Dendritic cell treated with granulocyte-macrophage colony-stimulating factor and Interleukin-4, amounts not matched to agents 40 ng/mL and 50 ng/mL, for 4 days (primary cell): ENCODE measurements around the gene WSCD2.

Experiments
- H3K27ac Mint-ChIP-seq: one replicate; pipeline ENCODE4 v1.8.0; 2022; ENCODE audit warnings: mild to moderate bottlenecking, mixed read lengths
- H3K27me3 Mint-ChIP-seq: one replicate; pipeline ENCODE4 v1.8.0; 2022; ENCODE audit warnings: mild to moderate bottlenecking, mixed read lengths
- H3K36me3 Mint-ChIP-seq: one replicate; pipeline ENCODE4 v1.8.0; 2022; ENCODE audit warnings: low read depth, mixed read lengths
- H3K4me1 Mint-ChIP-seq: one replicate; pipeline ENCODE4 v1.8.0; 2022; ENCODE audit warnings: low read depth, mixed read lengths
- H3K4me3 Mint-ChIP-seq: one replicate; pipeline ENCODE4 v1.8.0; 2022; ENCODE audit warnings: mild to moderate bottlenecking, moderate library complexity, mixed read lengths
- H3K9me3 Mint-ChIP-seq: one replicate; pipeline ENCODE4 v1.8.0; 2022; ENCODE audit warnings: mixed read lengths
- intact Hi-C: fragments of 100-400 bp; cut with micrococcal nuclease; formaldehyde crosslinking; loops from one replicate; pipeline ENCODE4 v1.15.0; 2022

Gene WSCD2

GRCh38 chr12:108282676-108283075 is 153.6 kb downstream of the WSCD2 start:
- peaks cover 10% of the 10 kb centered on the region for H3K36me3 Mint-ChIP-seq
- H3K4me1 Mint-ChIP-seq = peaks cover 50% of the 10 kb centered on the region

DNA sequence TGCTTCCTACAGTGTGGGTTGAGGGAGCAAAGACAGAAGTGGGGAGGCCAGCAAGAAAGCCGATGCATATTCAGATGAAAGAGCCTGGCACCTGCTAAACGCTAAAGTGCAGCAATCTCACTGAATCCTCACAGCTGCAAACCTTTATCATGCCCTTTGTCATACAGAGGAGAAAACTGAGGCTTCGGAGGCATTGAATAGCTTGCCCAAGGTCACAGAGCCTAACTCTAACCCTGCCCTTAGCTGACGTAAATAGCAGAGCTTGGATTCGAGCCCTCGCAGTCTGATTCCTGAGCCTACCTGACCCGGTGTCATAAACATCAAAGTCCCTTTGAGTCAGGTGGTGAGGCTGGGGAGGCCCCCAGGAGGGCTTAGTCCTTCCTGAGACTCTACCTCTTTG is 155.1 kb downstream of the WSCD2 start:
- Mint-ChIP-seq H3K9me3 (no peaks in the 10 kb centered on the region), H3K27me3 (peaks cover 26% of the 10 kb centered on the region), H3K36me3 (peaks cover 25% of the 10 kb centered on the region), H3K4me1 (peaks cover 62% of the 10 kb centered on the region), H3K4me3 (no peak overlapping the region), H3K27ac (no peak overlapping the region)
- intact Hi-C loops = no loop called here

More at GRCh38 chr12:108282676-108283075, 153.6 kb downstream of the WSCD2 start:
- H3K9me3 Mint-ChIP-seq = no peaks in the 10 kb centered on the region
- H3K27ac Mint-ChIP-seq = no peak overlapping the region
- peaks cover 23% of the 10 kb centered on the region for H3K27me3 Mint-ChIP-seq
- intact Hi-C loops = no loop called here
- H3K4me3 Mint-ChIP-seq = no peak overlapping the region

DNA sequence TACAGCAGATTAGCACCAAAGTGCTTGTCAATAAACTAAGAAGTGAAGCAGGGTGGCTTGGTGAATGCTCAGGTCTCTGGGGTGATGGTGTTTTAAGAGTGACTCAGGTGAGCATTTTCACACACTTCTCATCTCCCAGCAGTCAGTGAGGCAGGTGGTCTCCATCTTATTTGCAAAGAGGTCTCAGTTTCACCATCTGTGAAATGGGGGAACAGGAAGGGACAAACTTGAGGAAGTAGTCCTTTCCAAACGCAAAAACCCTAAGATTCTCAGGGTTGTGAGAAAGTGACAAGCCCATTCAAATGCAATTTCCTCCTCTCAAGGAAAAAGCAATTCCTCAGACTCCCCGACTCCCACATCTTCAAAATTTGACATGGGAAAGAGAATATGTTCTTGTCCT is 155.9 kb downstream of the WSCD2 start:
- Mint-ChIP-seq H3K9me3 (no peaks in the 10 kb centered on the region), H3K4me3 (no peak overlapping the region), H3K27ac (no peak overlapping the region), H3K4me1 (peaks cover 71% of the 10 kb centered on the region), H3K36me3 (peaks cover 33% of the 10 kb centered on the region), H3K27me3 (peaks cover 23% of the 10 kb centered on the region)
- intact Hi-C loops = no loop called here

- Mint-ChIP-seq H3K4me3 (no peak overlapping the region), H3K9me3 (no peaks in the 10 kb centered on the region), H3K27me3 (peaks cover 22% of the 10 kb centered on the region), H3K27ac (peak overlapping the region; percentile 30), H3K36me3 (peaks cover 55% of the 10 kb centered on the region), H3K4me1 (peaks cover 76% of the 10 kb centered on the region)
- intact Hi-C loops = no loop called here
Measured at GRCh38 chr12:108287227-108287626, 158.1 kb downstream of the WSCD2 start.

DNA sequence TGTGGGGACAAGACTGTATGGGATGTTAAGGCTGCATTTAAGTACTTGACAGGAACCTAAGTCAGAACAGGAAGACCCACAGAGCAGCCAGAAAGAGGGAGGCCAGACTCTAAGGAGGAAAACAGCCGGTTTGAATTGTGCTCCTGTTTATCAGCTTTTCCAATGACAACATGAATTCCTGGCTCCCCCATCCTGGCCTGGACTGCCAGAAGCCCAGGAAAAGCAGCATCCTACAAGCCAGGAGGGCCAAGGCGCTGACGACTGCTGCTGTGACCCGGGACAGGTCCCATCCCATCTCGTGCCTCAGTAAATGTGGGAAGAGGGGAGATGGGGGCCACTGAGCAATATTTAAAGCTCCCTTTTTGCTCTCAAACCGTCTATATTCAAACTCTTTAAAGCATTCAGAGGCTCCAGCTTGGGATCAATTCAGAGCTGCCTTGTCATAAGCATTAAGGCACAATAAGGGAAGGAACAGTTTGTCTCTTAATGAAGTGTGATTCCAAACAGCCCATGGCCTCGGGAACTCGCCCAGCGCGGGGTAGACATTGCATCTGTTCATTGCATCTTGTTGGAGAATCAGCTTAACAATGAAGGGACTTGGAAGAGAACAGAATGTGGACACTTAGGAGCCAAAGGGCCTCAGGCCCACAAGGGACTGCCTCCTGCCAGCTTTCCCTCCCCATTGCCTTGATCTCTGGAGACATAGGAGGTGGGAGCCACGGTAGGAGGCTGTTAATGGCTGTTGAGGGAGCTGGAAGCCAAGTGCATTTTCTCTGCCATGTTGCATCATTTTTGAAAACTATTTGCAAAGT is 160.5 kb downstream of the WSCD2 start:
- H3K27ac Mint-ChIP-seq = no peak overlapping the region

GRCh38 chr12:108295641-108296040 is 166.6 kb downstream of the WSCD2 start:
- H3K9me3 Mint-ChIP-seq = no peaks in the 10 kb centered on the region
- no peak overlapping the region for H3K4me3 Mint-ChIP-seq
- peaks cover 82% of the 10 kb centered on the region for H3K4me1 Mint-ChIP-seq
- intact Hi-C loops = loop anchor here (5.0 kb wide), 2 partner anchors 37 to 162 kb away; no protein-coding TSS in a partner anchor
- peaks cover 98% of the 10 kb centered on the region for H3K36me3 Mint-ChIP-seq
- peaks cover 26% of the 10 kb centered on the region for H3K27me3 Mint-ChIP-seq
- H3K27ac Mint-ChIP-seq = peak overlapping the region; percentile 40

More for the DNA sequence above, 160.5 kb downstream of the WSCD2 start:
- Mint-ChIP-seq H3K4me3 (no peak overlapping the region), H3K36me3 (peaks cover 79% of the 10 kb centered on the region), H3K4me1 (peaks cover 68% of the 10 kb centered on the region), H3K27me3 (peaks cover 24% of the 10 kb centered on the region), H3K9me3 (no peaks in the 10 kb centered on the region)
- intact Hi-C loops = no loop called here

- H3K4me1 Mint-ChIP-seq = peaks cover 87% of the 10 kb centered on the region
- H3K36me3 Mint-ChIP-seq = peaks cover 98% of the 10 kb centered on the region
- H3K4me3 Mint-ChIP-seq = no peak overlapping the region
- intact Hi-C loops = loop anchor here (5.0 kb wide), 2 partner anchors 35 to 160 kb away; no protein-coding TSS in a partner anchor
- no peak overlapping the region for H3K27ac Mint-ChIP-seq
- H3K9me3 Mint-ChIP-seq = no peaks in the 10 kb centered on the region
- H3K27me3 Mint-ChIP-seq = peaks cover 21% of the 10 kb centered on the region
Measured at GRCh38 chr12:108296945-108297344, 167.9 kb downstream of the WSCD2 start.

GRCh38 chr12:108297424-108297823 is 168.3 kb downstream of the WSCD2 start:
- peak overlapping the region; percentile 69 for H3K4me3 Mint-ChIP-seq
- intact Hi-C loops = loop anchor here (5.0 kb wide), 2 partner anchors 35 to 160 kb away; no protein-coding TSS in a partner anchor
- H3K27me3 Mint-ChIP-seq = peaks cover 16% of the 10 kb centered on the region
- H3K27ac Mint-ChIP-seq = peak overlapping the region; percentile 75
- H3K4me1 Mint-ChIP-seq = peaks cover 87% of the 10 kb centered on the region
- peaks cover 98% of the 10 kb centered on the region for H3K36me3 Mint-ChIP-seq
- no peaks in the 10 kb centered on the region for H3K9me3 Mint-ChIP-seq

DNA sequence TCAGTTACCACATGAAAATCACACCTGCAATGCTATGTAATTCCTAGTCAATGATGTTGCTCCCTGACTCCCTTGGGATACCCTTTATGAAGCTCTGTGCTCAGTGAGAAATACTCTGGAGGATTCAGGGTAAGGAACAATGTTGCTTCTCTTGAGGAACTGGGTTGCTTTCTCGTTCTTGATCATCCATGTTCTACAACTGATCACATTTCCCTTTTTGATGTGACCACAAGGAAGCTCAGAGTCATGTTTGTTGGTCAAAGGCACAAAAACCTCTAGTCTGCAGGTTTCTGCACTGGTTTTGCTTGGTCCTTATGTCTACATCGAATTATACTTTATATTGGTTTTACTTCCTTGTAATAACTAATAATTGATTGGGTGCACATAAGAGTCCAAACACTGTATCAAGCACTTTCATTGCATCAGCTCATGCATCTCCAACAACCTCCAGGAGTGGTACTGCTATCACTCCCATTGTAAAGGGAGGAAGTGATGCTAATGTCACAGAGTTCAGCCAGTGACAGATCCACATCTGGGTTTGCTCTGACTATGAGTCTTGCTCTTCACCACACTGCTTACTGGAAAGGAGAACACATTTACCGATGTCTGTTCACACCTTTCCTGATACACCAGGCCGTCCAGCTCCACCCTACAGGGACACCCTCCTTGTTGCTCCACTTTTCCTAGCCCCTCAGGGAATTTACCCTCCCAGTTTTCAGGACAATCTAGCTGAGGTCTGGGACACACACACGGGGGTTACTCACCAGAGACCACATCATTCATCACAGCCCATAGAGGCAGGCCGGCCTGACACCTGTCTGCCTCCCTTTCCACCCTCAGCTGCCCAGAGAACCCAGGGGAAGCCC is 169.0 kb downstream of the WSCD2 start:
- Mint-ChIP-seq H3K27me3 (peaks cover 14% of the 10 kb centered on the region), H3K27ac (peak overlapping the region; percentile 75), H3K4me1 (peaks cover 91% of the 10 kb centered on the region), H3K9me3 (no peaks in the 10 kb centered on the region), H3K36me3 (peaks cover 98% of the 10 kb centered on the region), H3K4me3 (peak overlapping the region; percentile 69)
- intact Hi-C loops = loop anchor here (5.0 kb wide), 2 partner anchors 34 to 159 kb away; no protein-coding TSS in a partner anchor

GRCh38 chr12:108298761-108299275 is 169.7 kb downstream of the WSCD2 start:
- peaks cover 91% of the 10 kb centered on the region for H3K4me1 Mint-ChIP-seq
- H3K27me3 Mint-ChIP-seq = peaks cover 14% of the 10 kb centered on the region
- peaks cover 97% of the 10 kb centered on the region for H3K36me3 Mint-ChIP-seq
- H3K4me3 Mint-ChIP-seq = no peak overlapping the region
- intact Hi-C loops = loop anchor here (5.0 kb wide), 2 partner anchors 33 to 158 kb away; no protein-coding TSS in a partner anchor
- peak overlapping the region; percentile 75 for H3K27ac Mint-ChIP-seq
- no peaks in the 10 kb centered on the region for H3K9me3 Mint-ChIP-seq

DNA sequence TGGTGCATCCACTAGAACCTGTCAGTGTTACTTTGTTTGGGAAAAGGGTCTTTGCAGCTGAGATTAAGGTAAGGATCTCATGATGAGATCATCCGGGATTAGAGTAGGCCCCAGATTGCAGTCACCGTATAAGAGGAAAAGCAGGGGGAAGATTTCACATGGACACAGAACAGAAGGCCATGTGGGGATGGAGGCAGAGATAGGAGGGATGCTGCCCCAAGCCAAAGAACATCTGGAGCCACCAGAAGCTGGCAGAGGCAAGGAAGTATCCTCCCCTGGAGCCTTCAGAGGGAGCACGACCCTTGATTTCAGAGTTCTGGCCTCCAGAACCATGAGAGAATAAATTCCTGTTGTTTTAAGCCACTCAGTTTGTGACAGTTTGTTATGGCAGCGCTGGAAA is 170.4 kb downstream of the WSCD2 start:
- Mint-ChIP-seq H3K9me3 (no peaks in the 10 kb centered on the region), H3K4me3 (no peak overlapping the region), H3K4me1 (peaks cover 96% of the 10 kb centered on the region), H3K27ac (peak overlapping the region; percentile 75), H3K36me3 (peaks cover 97% of the 10 kb centered on the region), H3K27me3 (peaks cover 16% of the 10 kb centered on the region)
- intact Hi-C loops = loop anchor here (5.0 kb wide), 2 partner anchors 33 to 158 kb away; no protein-coding TSS in a partner anchor
